Loucy (cell line): ENCODE measurements around the gene ARRB2.

Experiments
- CTCF ChIP-seq: fragments of 200-600 bp; sonication (generic); conservative IDR thresholded peaks from 2 replicates; pipeline ENCODE4 v1.5.1; 2014; ENCODE audit warnings: mild to moderate bottlenecking, antibody characterized with exemption, low read length
- EZH2phosphoT487 ChIP-seq: fragments of 200-600 bp; IDR thresholded peaks from 2 replicates; pipeline ENCODE4 v1.6.1; 2018; ENCODE audit warnings: antibody characterized with exemption, mild to moderate bottlenecking, moderate library complexity, borderline replicate concordance

DNA sequence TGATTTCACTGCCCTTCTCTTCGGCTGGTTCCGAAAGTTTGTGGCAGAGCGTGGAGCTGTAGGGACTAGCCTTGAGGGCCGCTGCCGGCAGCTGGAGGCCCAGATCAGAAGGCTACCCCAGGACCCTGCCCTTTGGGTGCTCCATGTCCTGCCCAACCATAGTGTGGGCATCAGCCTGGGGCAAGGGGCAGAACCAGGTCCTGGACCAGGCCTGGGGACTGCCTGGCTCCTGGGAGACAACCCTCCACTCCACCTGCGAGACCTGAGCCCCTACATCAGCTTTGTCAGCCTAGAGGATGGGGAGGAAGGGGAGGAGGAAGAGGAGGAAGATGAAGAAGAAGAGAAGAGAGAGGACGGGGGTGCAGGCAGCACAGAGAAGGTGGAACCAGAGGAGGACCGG lies 30.2 kb downstream of the ARRB2 start:
- TF ChIP-seq CTCF (no peak), EZH2phosphoT487 (no peak)
